Measurements from ENCODE around the gene LPIN1. TPM values are rescaled to one million over a fixed set of nuclear protein-coding genes. Genes with fewer than 3 reads are reported as not detected.

LPIN1 gene
- polyA plus RNA-seq, 1 donor, result 10.9 TPM

DNA sequence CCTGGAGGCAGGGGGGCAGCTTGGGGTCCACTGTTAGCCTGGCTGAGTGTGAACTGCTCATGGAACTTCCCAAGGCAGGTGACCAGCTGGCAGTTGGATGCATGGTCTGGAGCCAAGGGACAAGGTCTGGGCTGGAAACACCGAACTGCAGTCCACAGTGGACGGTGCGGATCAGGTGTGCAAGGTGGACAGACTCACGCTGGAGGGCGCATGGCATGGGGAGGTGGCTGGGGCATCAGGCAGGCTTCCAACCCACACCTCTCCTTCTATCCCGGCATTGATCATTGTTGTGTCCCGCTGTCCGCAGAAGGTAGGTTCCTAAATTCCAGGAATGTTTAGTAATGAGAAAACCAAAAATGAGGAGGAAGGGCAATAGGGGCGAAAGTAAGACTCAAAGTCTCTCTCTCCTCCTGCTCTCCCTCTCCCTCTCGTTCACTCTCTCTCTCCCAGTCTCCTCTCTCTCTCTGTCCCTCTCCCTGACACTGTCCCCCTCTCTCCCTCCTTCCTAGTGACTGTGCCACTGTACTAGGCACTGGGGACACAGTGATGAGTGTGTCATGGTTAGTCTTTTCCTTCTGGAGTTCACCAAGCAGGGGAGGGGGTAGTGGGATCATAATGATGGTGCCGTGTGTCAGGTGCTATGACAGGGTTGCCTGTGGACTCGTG is 30.3 kb upstream of the LPIN1 start:
- H3K9me3 ChIP-seq (ENCODE audit: control insufficient read depth, low read depth, low read length), result no peaks in the 10 kb centered on the region
- H3K27me3 ChIP-seq (ENCODE audit: control insufficient read depth, insufficient read depth, low read length), result peaks cover 16% of the 10 kb centered on the region
- no peak overlapping the region for H3K4me3 ChIP-seq (ENCODE audit: low read length)
- no peaks in the 10 kb centered on the region for H3K36me3 ChIP-seq (ENCODE audit: control insufficient read depth, insufficient read depth, low read length)
- no peak overlapping the region for H3K27ac ChIP-seq (ENCODE audit: low read length)
- no peak for DNase-seq
- 82% methylated on average over 2 of the region's 12 CpGs for WGBS (ENCODE audit: insufficient coverage, low lambda C conversion rate)
- H3K4me1 ChIP-seq (ENCODE audit: control insufficient read depth, insufficient read depth, low read length), result no peaks in the 10 kb centered on the region

- WGBS (ENCODE audit: insufficient coverage, low lambda C conversion rate), result 79% methylated on average over 3 of the region's 8 CpGs
- Histone ChIP-seq H3K27ac (ENCODE audit: low read length) (no peak overlapping the region), H3K9me3 (ENCODE audit: control insufficient read depth, low read depth, low read length) (no peaks in the 10 kb centered on the region), H3K4me3 (ENCODE audit: low read length) (no peak overlapping the region), H3K27me3 (ENCODE audit: control insufficient read depth, insufficient read depth, low read length) (peaks cover 16% of the 10 kb centered on the region), H3K36me3 (ENCODE audit: control insufficient read depth, insufficient read depth, low read length) (no peaks in the 10 kb centered on the region), H3K4me1 (ENCODE audit: control insufficient read depth, insufficient read depth, low read length) (no peaks in the 10 kb centered on the region)
- no peak for DNase-seq
These were observed 29.6 kb upstream of the LPIN1 start for GRCh38 chr2:11716689-11717321.

- Histone ChIP-seq H3K9me3 (ENCODE audit: control insufficient read depth, low read depth, low read length) (no peaks in the 10 kb centered on the region), H3K27me3 (ENCODE audit: control insufficient read depth, insufficient read depth, low read length) (peaks cover 21% of the 10 kb centered on the region), H3K27ac (ENCODE audit: low read length) (no peak overlapping the region), H3K4me3 (ENCODE audit: low read length) (no peak overlapping the region), H3K4me1 (ENCODE audit: control insufficient read depth, insufficient read depth, low read length) (no peaks in the 10 kb centered on the region), H3K36me3 (ENCODE audit: control insufficient read depth, insufficient read depth, low read length) (no peaks in the 10 kb centered on the region)
- no CpG with 5 or more reads among the region's 1 CpG for WGBS (ENCODE audit: insufficient coverage, low lambda C conversion rate)
- DNase-seq, result no peak
These were observed 28.8 kb upstream of the LPIN1 start for GRCh38 chr2:11717623-11718022.

- no peaks in the 10 kb centered on the region for H3K4me1 ChIP-seq (ENCODE audit: control insufficient read depth, insufficient read depth, low read length)
- H3K9me3 ChIP-seq (ENCODE audit: control insufficient read depth, low read depth, low read length), result no peaks in the 10 kb centered on the region
- 35% methylated on average over 3 of the region's 5 CpGs for WGBS (ENCODE audit: insufficient coverage, low lambda C conversion rate)
- H3K4me3 ChIP-seq (ENCODE audit: low read length), result no peak overlapping the region
- H3K27ac ChIP-seq (ENCODE audit: low read length), result no peak overlapping the region
- H3K36me3 ChIP-seq (ENCODE audit: control insufficient read depth, insufficient read depth, low read length), result no peaks in the 10 kb centered on the region
- peaks cover 21% of the 10 kb centered on the region for H3K27me3 ChIP-seq (ENCODE audit: control insufficient read depth, insufficient read depth, low read length)
- DNase-seq, result no peak
These were observed 27.8 kb upstream of the LPIN1 start for GRCh38 chr2:11718606-11719005.

DNA sequence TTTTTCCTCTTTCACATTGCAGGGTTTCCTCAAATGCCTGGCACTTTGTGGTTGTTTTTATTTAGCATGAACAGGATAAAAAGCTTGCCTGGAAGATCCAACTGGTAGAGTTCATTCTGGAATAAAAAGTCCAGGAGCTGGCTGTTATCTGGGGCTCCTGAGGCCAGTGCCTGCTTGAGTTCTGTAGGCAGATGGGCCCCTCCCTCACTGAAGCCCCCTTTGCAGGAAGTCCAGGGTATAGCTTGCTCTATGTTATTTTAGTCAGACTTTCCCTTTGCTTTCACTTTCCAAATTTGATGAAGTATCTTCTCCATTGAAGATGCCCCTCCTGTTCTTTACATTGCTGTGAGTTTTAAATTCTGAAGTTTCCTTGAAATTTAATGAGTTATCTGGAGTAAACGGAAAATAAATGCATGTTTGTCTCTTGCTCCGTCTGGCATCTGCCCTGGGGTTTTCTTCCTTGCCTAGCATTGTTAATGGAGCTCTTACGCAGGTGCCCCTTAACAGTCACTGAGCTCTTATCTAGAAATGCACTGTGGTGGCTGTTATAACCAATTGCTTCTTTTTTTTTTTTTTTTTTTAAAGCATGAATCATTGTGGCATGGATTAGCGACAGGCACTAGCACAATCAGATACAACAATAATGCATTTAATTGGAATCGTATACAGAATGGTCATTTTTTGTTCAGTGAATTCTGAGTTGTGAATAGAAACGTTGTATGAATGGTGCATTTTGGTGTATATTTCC is 27.0 kb upstream of the LPIN1 start:
- DNase-seq, result peak in 1 of 2 donors; percentile 39

DNA sequence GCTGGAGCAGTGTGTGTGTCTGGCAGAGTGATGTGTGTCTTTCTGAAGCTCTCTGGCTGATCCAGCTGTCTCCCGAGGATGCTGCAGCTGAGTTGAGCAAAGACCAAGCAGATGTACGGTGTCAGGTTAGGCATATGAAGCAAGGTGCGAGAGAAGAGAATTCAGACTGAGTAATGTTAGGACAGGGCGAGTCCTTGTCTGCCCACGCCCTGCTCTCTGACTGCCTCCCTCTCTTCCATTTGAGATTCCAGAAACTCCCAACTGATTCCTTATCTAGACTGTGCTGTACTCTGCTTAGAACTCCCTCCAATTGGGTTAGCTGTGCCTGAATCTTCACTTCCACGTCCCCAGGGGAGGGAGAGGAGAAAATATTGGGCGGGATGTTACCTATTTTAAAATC is 25.7 kb upstream of the LPIN1 start:
- Histone ChIP-seq H3K36me3 (ENCODE audit: control insufficient read depth, insufficient read depth, low read length) (no peaks in the 10 kb centered on the region), H3K27me3 (ENCODE audit: control insufficient read depth, insufficient read depth, low read length) (peaks cover 27% of the 10 kb centered on the region), H3K4me3 (ENCODE audit: low read length) (no peak overlapping the region), H3K27ac (ENCODE audit: low read length) (no peak overlapping the region), H3K4me1 (ENCODE audit: control insufficient read depth, insufficient read depth, low read length) (no peaks in the 10 kb centered on the region), H3K9me3 (ENCODE audit: control insufficient read depth, low read depth, low read length) (no peaks in the 10 kb centered on the region)
- no CpG with 5 or more reads among the region's 7 CpGs for WGBS (ENCODE audit: insufficient coverage, low lambda C conversion rate)
- no peak for DNase-seq

More for the DNA sequence above, 27.0 kb upstream of the LPIN1 start:
- H3K4me3 ChIP-seq (ENCODE audit: low read length), result no peak overlapping the region
- peaks cover 21% of the 10 kb centered on the region for H3K27me3 ChIP-seq (ENCODE audit: control insufficient read depth, insufficient read depth, low read length)
- H3K36me3 ChIP-seq (ENCODE audit: control insufficient read depth, insufficient read depth, low read length), result no peaks in the 10 kb centered on the region
- 40% methylated on average over 1 of the region's 6 CpGs for WGBS (ENCODE audit: insufficient coverage, low lambda C conversion rate)
- H3K4me1 ChIP-seq (ENCODE audit: control insufficient read depth, insufficient read depth, low read length), result no peaks in the 10 kb centered on the region
- H3K9me3 ChIP-seq (ENCODE audit: control insufficient read depth, low read depth, low read length), result no peaks in the 10 kb centered on the region
- no peak overlapping the region for H3K27ac ChIP-seq (ENCODE audit: low read length)

DNA sequence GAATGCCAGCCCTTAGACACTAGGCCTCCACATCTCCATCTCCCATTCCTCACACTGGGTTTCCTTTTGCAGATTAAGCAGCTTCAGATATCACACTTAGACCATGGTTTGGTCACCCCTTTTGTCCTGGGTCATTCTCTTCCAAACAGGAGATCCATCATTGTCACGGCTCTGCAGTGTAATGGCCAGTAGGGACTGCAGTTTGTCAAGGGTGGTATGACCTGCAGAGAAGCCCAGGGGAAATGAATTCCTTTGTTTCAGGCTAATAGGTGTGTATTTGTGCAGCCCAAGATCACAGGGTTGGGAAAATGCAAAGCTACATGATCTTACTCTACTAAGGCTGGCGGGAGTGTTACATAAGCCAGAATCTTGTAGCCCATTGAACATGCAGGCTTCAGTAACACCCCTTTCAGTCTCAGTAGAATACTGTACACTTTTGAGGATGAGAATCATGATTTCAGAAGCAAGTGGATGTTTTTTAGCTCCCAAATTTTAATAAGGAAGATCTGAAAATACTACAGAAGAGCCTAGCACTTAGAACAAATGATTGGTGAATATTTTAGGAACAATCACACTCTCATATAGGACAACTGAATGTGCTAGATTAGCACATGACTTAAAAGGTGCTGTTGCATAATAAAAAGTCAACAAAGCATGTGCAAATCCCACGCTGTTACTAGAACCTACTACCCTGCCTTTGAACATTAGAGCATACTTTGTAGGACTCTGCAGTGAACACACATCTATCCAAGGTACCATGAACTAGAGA is 24.0 kb upstream of the LPIN1 start:
- no peak overlapping the region for H3K4me3 ChIP-seq (ENCODE audit: low read length)
- no peaks in the 10 kb centered on the region for H3K36me3 ChIP-seq (ENCODE audit: control insufficient read depth, insufficient read depth, low read length)
- no peaks in the 10 kb centered on the region for H3K9me3 ChIP-seq (ENCODE audit: control insufficient read depth, low read depth, low read length)
- no peaks in the 10 kb centered on the region for H3K4me1 ChIP-seq (ENCODE audit: control insufficient read depth, insufficient read depth, low read length)
- H3K27me3 ChIP-seq (ENCODE audit: control insufficient read depth, insufficient read depth, low read length), result peaks cover 32% of the 10 kb centered on the region
- DNase-seq, result no peak
- no peak overlapping the region for H3K27ac ChIP-seq (ENCODE audit: low read length)
- WGBS (ENCODE audit: insufficient coverage, low lambda C conversion rate), result no CpG with 5 or more reads among the region's 3 CpGs

GRCh38 chr2:11723061-11723371 is 23.4 kb upstream of the LPIN1 start:
- no peaks in the 10 kb centered on the region for H3K36me3 ChIP-seq (ENCODE audit: control insufficient read depth, insufficient read depth, low read length)
- DNase-seq, result no peak
- H3K4me3 ChIP-seq (ENCODE audit: low read length), result no peak overlapping the region
- H3K27me3 ChIP-seq (ENCODE audit: control insufficient read depth, insufficient read depth, low read length), result peaks cover 35% of the 10 kb centered on the region
- H3K9me3 ChIP-seq (ENCODE audit: control insufficient read depth, low read depth, low read length), result no peaks in the 10 kb centered on the region
- no peak overlapping the region for H3K27ac ChIP-seq (ENCODE audit: low read length)
- no peaks in the 10 kb centered on the region for H3K4me1 ChIP-seq (ENCODE audit: control insufficient read depth, insufficient read depth, low read length)

GRCh38 chr2:11724151-11724550 is 22.3 kb upstream of the LPIN1 start:
- Histone ChIP-seq H3K9me3 (ENCODE audit: control insufficient read depth, low read depth, low read length) (no peaks in the 10 kb centered on the region), H3K27ac (ENCODE audit: low read length) (no peak overlapping the region), H3K4me3 (ENCODE audit: low read length) (no peak overlapping the region), H3K36me3 (ENCODE audit: control insufficient read depth, insufficient read depth, low read length) (no peaks in the 10 kb centered on the region), H3K4me1 (ENCODE audit: control insufficient read depth, insufficient read depth, low read length) (no peaks in the 10 kb centered on the region), H3K27me3 (ENCODE audit: control insufficient read depth, insufficient read depth, low read length) (peaks cover 30% of the 10 kb centered on the region)
- no CpG with 5 or more reads among the region's 7 CpGs for WGBS (ENCODE audit: insufficient coverage, low lambda C conversion rate)
- DNase-seq, result no peak

- Histone ChIP-seq H3K4me1 (ENCODE audit: control insufficient read depth, insufficient read depth, low read length) (no peaks in the 10 kb centered on the region), H3K27me3 (ENCODE audit: control insufficient read depth, insufficient read depth, low read length) (peaks cover 23% of the 10 kb centered on the region), H3K4me3 (ENCODE audit: low read length) (no peak overlapping the region), H3K36me3 (ENCODE audit: control insufficient read depth, insufficient read depth, low read length) (no peaks in the 10 kb centered on the region), H3K27ac (ENCODE audit: low read length) (no peak overlapping the region), H3K9me3 (ENCODE audit: control insufficient read depth, low read depth, low read length) (no peaks in the 10 kb centered on the region)
- DNase-seq, result no peak
- WGBS (ENCODE audit: insufficient coverage, low lambda C conversion rate), result no CpG with 5 or more reads among the region's 7 CpGs
These were observed 20.0 kb upstream of the LPIN1 start for GRCh38 chr2:11726384-11726783.
